Kidney (tissue), 14 donors: ENCODE results near the gene KTN1. TPM values are rescaled to one million over a fixed set of nuclear protein-coding genes. Genes with fewer than 3 reads are reported as not detected.

Experiments
- DNase-seq, 5 donors: peaks; one replicate each; pipeline ENCODE4 v3.0.0-alpha.2; 2013 to 2020
- FAIRE-seq: peaks from 2 replicates; lab custom pipeline; 2012; peaks lifted over from hg19 to GRCh38; lab: Jason Lieb, UNC
- H3K27ac ChIP-seq, 2 donors: one replicate each; pipeline ENCODE4 v1.7.0; 2013; ENCODE audit warnings: low read depth in 2 of 2, low read length in 2 of 2, inconsistent platforms in 1 of 2
- H3K27me3 ChIP-seq: one replicate; pipeline ENCODE4 v1.7.1; 2013; ENCODE audit warnings: low read length, inconsistent platforms; ENCODE audit not compliant: control insufficient read depth, insufficient read depth
- H3K36me3 ChIP-seq, 3 donors: one replicate each; pipeline versions ENCODE4 v1.7.0 to v1.7.1; 2013; ENCODE audit warnings: low read length in 3 of 3, control low read depth in 1 of 3, inconsistent platforms in 1 of 3; ENCODE audit not compliant: insufficient read depth in 3 of 3, control insufficient read depth in 2 of 3
- H3K4me1 ChIP-seq, 3 donors: one replicate each; pipeline versions ENCODE4 v1.7.0 to v1.7.1; 2013; ENCODE audit warnings: low read length in 3 of 3, inconsistent platforms in 1 of 3, low read depth in 1 of 3; ENCODE audit not compliant: control insufficient read depth in 2 of 3, insufficient read depth in 2 of 3
- H3K4me3 ChIP-seq, 3 donors: one replicate each; pipeline versions ENCODE4 v1.7.0 to v1.8.1; 2013; ENCODE audit warnings: low read length in 3 of 3, control low read depth in 1 of 3, inconsistent platforms in 1 of 3
- H3K9ac ChIP-seq, 3 donors: one replicate each; pipeline versions ENCODE4 v1.7.0 to v1.7.1; 2013; ENCODE audit warnings: low read length in 3 of 3, control low read depth in 1 of 3, inconsistent platforms in 1 of 3
- H3K9me3 ChIP-seq, 3 donors: one replicate each; pipeline versions ENCODE4 v1.7.0 to v1.7.1; 2013; ENCODE audit warnings: low read length in 3 of 3, control low read depth in 1 of 3, inconsistent platforms in 1 of 3; ENCODE audit not compliant: control insufficient read depth in 2 of 3, insufficient read depth in 1 of 3
- CTCF ChIP-seq: IDR thresholded peaks from 3 replicates; pipeline ENCODE4 v1.5.1; 2012; ENCODE audit warnings: mild to moderate bottlenecking, moderate library complexity, borderline replicate concordance; ENCODE audit not compliant: insufficient read depth; ENCODE audit errors: extremely low read depth
- intact Hi-C: fragments of 100-400 bp; cut with DNase I; formaldehyde crosslinking; loops from one replicate; pipeline ENCODE4 v1.11.1; 2022
- polyA plus RNA-seq: library from polyadenylated mRNA; stranded (reverse); fragments of 350-450 nt; fragmentation: Illumina TruSeq; extraction: RNeasy Lipid Tissue Mini Kit (QIAGEN cat#74804); gene quantifications from one replicate; pipeline ENCODE4 v1.2.3, GENCODE V29; 2014; ENCODE audit warnings: low read depth, low replicate concordance; ENCODE audit not compliant: insufficient read depth
- total RNA-seq: library from RNA; stranded (reverse); fragmentation: NEBNext Ultra II Directional; extraction: Animal tissue kit (Norgen Biotek cat#: 25700); gene quantifications from one replicate; pipeline ENCODE4 v1.2.1, GENCODE V29; 2021
- donor health status: control.
- donor health status: control.
- donor health status: control.
- donor health status: control.
- donor health status: control.
- donor health status: DM: yes; HTN: yes; CAD: no.
- donor health status: Normal renal cell carcinoma (clear cell type).

The KTN1 gene
- total and polyA plus RNA-seq, 2 donors from 2014 or later: 106 to 155 TPM

GRCh38 chr14:55540847-55541773, 38.9 kb upstream of the KTN1 start:
- Histone ChIP-seq H3K36me3 (no peaks in the 10 kb centered on the region), H3K27me3 (no peaks in the 10 kb centered on the region), H3K9me3 (no peaks in the 10 kb centered on the region), H3K9ac (no peak overlapping the region), H3K4me3 (no peak overlapping the region), H3K27ac (no peak overlapping the region), H3K4me1 (no peaks in the 10 kb centered on the region)
- FAIRE-seq: no peak
- TF ChIP-seq CTCF: no peak
- no peak for DNase-seq
- intact Hi-C loops: no loop called here

GRCh38 chr14:55545779-55546178, 34.2 kb upstream of the KTN1 start:
- no peak overlapping the region for H3K4me3 ChIP-seq
- DNase-seq (no peak), FAIRE-seq (no peak)
- no peaks in the 10 kb centered on the region for H3K9me3 ChIP-seq
- intact Hi-C loops: no loop called here
- H3K9ac ChIP-seq: no peak overlapping the region
- no peak overlapping the region for H3K27ac ChIP-seq
- no peak for TF ChIP-seq CTCF
- no peaks in the 10 kb centered on the region for H3K4me1 ChIP-seq
- no peaks in the 10 kb centered on the region for H3K27me3 ChIP-seq
- no peaks in the 10 kb centered on the region for H3K36me3 ChIP-seq

- FAIRE-seq: no peak
- Histone ChIP-seq H3K4me3 (no peak overlapping the region), H3K27ac (no peak overlapping the region), H3K9me3 (no peaks in the 10 kb centered on the region), H3K4me1 (no peaks in the 10 kb centered on the region), H3K9ac (no peak overlapping the region), H3K36me3 (no peaks in the 10 kb centered on the region), H3K27me3 (no peaks in the 10 kb centered on the region)
- no peak for DNase-seq
- no peak for TF ChIP-seq CTCF
- intact Hi-C loops: no loop called here
Measured at GRCh38 chr14:55546212-55546874, 33.7 kb upstream of the KTN1 start.
